Stimulated activated effector memory CD8-positive, alpha-beta T cell treated with anti-CD3 and anti-CD28 coated beads, Interleukin-12 subunit alpha, Interleukin-12 subunit beta, amount 100 ng/mL, for 72 hours (primary cell): Measurements from ENCODE around the gene GNAL.
"Not testable (repeated sequence)": the region's sequence is repeated elsewhere in the genome, so short reads cannot be mapped to it uniquely, and the experiment has no call there.

ENCODE experiments used
- ATAC-seq: fragments of 150-1000 bp; cut with Tn5 transposase; 2 replicates; pipeline ENCODE4 v1.10.0; 2021
- DNase-seq, 2 donors: peaks; one replicate each; pipeline ENCODE4 v3.0.0; 2021 to 2022; ENCODE audit warnings: low spot score in 2 of 2
- H3K27ac Mint-ChIP-seq: one replicate; pipeline ENCODE4 v1.8.0; 2022; ENCODE audit warnings: mild to moderate bottlenecking, mixed read lengths
- H3K36me3 Mint-ChIP-seq: one replicate; pipeline ENCODE4 v1.8.0; 2022; ENCODE audit warnings: mild to moderate bottlenecking, mixed read lengths
- H3K4me1 Mint-ChIP-seq: one replicate; pipeline ENCODE4 v1.8.0; 2022; ENCODE audit warnings: mixed read lengths
- H3K4me3 Mint-ChIP-seq: one replicate; pipeline ENCODE4 v1.8.0; 2022; ENCODE audit warnings: mild to moderate bottlenecking, mixed read lengths
- H3K9me3 Mint-ChIP-seq: one replicate; pipeline ENCODE4 v1.8.0; 2022; ENCODE audit warnings: mixed read lengths

GNAL gene

DNA sequence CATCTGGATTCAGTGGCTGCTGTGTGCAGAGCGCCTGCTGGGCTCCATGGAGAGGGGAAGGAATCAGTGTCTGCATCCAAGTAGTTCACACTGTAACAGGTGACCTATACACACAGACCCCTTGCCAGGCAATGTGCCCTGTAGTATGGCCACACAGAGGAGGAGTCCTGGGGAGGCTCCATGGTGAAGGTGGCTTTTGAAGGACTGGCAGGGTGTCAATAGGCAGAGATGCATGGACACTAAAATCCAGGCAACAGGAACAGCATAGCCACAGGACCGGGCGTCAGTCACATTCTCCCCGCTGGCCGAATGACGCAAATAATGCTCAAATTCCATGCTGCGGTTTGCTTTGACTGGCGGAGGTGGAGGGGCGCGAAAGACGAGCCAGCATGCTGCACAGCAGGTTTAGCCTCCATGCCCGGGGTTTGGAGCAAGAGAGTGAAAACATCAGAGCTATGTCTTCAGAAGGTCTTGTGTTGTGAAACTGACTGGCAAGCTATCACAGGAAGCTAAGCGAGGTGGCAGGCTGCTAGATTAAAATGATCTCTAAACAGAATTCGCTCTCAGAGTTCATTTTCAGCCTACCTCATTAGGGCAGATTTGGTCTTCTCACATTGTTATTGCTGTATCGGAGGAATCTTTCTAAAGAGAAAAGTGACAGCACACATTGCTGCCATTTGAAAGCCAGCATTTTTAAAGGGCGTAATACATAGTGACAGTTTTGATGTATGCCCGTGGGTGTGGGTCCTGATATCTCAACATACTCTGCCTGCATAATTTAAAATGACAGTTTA lies 161.0 kb downstream of the GNAL start:
- Mint-ChIP-seq H3K27ac (peak overlapping the region; percentile 99), H3K9me3 (no peaks in the 10 kb centered on the region), H3K4me1 (peaks cover 24% of the 10 kb centered on the region), H3K36me3 (peaks cover 42% of the 10 kb centered on the region), H3K4me3 (peak overlapping the region; percentile 98)
- DNase-seq = peak in 1 of 2 donors; percentile 65
- no peak for ATAC-seq

DNA sequence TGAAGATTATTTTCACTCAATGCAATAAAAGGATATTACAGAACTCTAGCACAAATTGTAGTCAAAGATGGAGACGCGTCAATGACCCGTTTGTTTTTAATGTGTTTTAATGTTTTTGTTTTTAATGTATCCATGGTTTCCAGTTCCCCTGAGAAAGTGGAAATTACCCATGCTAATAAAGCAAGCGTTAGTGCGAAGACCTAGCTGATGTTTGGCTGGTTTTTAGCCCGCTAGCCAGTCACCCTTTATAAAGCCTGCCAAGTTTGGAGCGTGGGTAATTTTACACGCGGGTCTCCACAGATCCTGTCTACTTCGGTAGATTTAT lies 161.7 kb downstream of the GNAL start:
- peak overlapping the region; percentile 99 for H3K27ac Mint-ChIP-seq
- DNase-seq = no peak
- H3K4me1 Mint-ChIP-seq = peaks cover 24% of the 10 kb centered on the region
- H3K9me3 Mint-ChIP-seq = no peaks in the 10 kb centered on the region
- H3K36me3 Mint-ChIP-seq = peaks cover 45% of the 10 kb centered on the region
- peak overlapping the region; percentile 98 for H3K4me3 Mint-ChIP-seq
- ATAC-seq = peak; percentile 57

DNA sequence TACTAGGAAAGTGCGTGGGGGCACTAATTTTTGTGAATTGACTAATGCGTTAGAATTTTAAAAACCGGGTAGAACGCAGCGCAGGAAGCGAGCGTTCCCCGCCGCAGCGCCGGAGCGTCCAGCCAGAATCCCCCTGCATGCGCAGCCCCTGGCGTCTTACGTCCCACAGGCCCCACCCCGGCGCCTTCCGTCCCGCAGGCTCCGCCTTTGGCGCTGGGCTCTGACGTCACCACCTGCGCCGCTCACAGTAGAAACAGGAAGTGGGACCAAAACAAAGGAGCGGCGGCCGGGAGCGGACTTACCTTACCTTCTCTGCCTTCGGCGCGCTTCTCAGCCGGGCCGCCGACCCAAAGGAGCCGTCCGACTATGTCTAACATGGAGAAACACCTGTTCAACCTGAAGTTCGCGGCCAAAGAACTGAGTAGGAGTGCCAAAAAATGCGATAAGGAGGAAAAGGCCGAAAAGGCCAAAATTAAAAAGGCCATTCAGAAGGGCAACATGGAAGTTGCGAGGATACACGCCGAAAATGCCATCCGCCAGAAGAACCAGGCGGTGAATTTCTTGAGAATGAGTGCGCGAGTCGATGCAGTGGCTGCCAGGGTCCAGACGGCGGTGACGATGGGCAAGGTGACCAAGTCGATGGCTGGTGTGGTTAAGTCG lies 162.2 kb downstream of the GNAL start, which contains the start of gene CHMP1B:
Gene CHMP1B, plus strand, starts transcription at position 268 of the 660 bp plus-strand sequence. Its CDS starts 99 bp downstream, at position 367.
- H3K27ac Mint-ChIP-seq = peak within 1 kb of the TSS; percentile 99
- peaks cover 45% of the 10 kb centered on the region for H3K36me3 Mint-ChIP-seq
- no peaks in the 10 kb centered on the region for H3K9me3 Mint-ChIP-seq

DNA sequence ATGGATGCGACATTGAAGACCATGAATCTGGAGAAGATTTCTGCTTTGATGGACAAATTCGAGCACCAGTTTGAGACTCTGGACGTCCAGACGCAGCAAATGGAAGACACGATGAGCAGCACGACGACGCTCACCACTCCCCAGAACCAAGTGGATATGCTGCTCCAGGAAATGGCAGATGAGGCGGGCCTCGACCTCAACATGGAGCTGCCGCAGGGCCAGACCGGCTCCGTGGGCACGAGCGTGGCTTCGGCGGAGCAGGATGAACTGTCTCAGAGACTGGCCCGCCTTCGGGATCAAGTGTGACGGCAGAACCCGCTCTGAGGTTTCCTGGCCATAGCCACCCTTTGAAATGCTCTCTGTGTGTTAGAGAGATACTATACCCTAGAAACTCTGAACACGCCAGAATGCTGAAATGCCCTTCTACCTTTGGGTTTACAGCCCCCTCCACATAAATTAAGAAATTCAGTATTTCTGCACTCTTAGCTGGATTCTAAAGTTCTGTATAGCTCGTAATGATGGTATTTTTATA lies 162.8 kb downstream of the GNAL start:
- DNase-seq (peak; percentile 33 to 71), ATAC-seq (peak; percentile 61)
- Mint-ChIP-seq H3K4me3 (peak overlapping the region; percentile 98), H3K9me3 (no peaks in the 10 kb centered on the region), H3K36me3 (peaks cover 45% of the 10 kb centered on the region), H3K4me1 (peaks cover 24% of the 10 kb centered on the region), H3K27ac (peak overlapping the region; percentile 99)

More for the DNA sequence above, 162.2 kb downstream of the GNAL start, which contains the start of gene CHMP1B:
- peak within 1 kb of the TSS; percentile 98 for H3K4me3 Mint-ChIP-seq
- H3K4me1 Mint-ChIP-seq = peaks cover 24% of the 10 kb centered on the region
- DNase-seq = peak; percentile 92 to 97
- ATAC-seq = peak; percentile 98

DNA sequence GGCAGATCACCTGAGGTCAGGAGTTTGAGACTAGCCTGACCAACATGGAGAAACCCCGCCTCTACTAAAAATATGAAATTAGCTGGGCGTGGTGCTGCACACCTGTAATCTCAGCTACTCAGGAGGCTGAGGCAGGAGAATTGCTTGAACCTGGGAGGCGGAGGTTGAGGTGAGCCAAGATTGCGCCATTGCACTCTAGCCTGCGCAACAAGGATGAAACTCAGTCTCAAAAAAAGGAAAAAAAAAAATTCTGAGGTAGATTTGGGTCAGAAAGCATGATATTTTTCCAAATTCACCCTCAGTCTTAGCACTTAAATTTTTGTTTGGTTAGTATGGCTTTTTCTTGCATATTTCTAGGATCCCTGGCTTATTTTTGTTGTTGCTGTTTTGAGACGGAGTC lies 165.5 kb downstream of the GNAL start:
- ATAC-seq, H3K4me3 Mint-ChIP-seq, H3K9me3 Mint-ChIP-seq, DNase-seq, H3K27ac Mint-ChIP-seq: not testable (repeated sequence)
- H3K36me3 Mint-ChIP-seq = peaks cover 45% of the 10 kb centered on the region
- peaks cover 20% of the 10 kb centered on the region for H3K4me1 Mint-ChIP-seq

DNA sequence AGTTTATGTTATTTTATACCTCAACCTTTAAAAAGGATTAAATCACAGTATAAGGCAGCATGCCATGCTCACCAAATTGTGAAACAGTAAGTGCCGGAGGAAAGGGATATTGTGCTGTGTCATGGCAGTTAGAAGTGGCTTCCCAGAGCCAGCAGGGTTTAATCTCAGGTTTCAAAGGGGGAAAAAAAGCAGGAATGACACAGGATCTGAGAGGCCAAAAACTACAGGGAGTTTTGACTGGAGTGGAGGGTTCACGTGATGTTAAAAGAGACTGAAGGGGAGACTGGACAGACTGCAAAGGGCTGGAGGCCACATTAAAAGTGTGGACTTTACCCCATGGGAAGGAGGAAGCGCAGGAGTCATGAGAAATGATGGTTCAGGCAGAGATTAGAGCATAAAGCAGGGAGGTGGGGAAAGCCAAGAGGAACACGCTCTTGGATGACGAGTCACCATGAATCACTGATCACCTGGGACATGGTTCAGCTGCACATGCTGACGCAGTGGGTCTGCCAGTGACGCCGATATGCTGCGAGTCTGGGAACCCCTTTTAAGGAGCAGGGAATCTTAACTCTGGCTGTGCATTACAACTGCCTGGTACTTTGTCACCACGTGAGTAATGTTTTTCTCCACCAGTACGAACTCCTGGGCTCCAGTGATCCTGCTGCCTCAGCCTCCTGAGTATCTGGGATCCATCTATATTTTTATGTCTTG lies 168.3 kb downstream of the GNAL start:
- Mint-ChIP-seq H3K4me3 (no peak overlapping the region), H3K4me1 (peaks cover 2% of the 10 kb centered on the region), H3K36me3 (peaks cover 25% of the 10 kb centered on the region), H3K27ac (no peak overlapping the region), H3K9me3 (no peaks in the 10 kb centered on the region)
- no peak for DNase-seq
- no peak for ATAC-seq

DNA sequence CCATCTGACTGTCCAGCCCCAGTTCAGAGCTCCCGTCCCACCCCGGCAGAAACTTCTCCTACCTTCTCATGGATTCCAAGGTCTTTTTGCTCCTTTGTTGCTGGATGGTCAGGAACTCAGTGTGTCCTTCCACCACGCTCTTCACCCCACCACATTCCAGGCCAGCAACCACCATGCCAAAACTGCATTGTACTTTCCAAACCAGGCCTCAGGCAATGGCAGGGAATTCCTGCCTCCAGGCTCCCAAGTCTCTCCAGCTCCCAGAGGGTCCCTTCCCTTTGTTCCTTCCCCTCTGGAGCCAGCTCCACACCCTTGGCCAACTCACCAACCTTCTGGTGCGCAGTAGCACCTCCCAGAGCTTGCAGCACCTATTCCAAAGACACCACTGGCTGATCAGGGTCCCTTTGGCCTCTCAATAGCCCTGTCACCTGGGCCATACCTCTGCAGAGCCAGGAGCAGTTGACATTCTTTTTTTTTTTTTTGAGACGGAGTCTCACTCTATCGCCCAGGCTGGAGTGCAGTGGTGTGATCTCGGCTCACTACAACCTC lies 170.3 kb downstream of the GNAL start:
- H3K4me3 Mint-ChIP-seq = no peak overlapping the region
- no peaks in the 10 kb centered on the region for H3K4me1 Mint-ChIP-seq
- no peak for DNase-seq
- H3K27ac Mint-ChIP-seq = peak overlapping the region; percentile 46
- H3K36me3 Mint-ChIP-seq = peaks cover 10% of the 10 kb centered on the region
- H3K9me3 Mint-ChIP-seq = no peaks in the 10 kb centered on the region
- ATAC-seq = no peak

DNA sequence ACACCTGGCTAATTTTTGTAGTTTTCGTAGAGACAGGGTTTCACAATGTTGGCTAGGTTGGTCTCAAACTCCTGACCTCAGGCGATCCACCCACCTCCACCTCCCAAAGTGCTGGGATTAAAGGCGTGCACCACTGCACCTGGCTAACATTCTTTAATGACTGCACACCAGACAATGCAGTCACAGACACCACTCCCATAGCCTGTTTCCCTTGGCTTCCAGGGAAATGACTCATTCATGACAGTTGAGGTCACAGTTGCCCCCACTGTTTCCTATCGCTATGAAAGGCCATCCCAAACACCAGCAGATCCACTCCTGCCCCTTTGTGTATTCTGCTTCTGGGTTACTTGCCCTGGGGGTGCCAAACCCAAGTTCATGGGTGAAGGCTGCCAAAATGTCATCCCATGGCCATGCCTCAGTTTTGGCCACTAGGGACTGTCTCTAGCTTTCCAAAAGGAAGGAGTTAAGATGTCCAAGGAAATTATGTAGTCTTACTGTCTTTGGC lies 170.9 kb downstream of the GNAL start:
- Mint-ChIP-seq H3K9me3 (no peaks in the 10 kb centered on the region), H3K36me3 (peaks cover 4% of the 10 kb centered on the region), H3K27ac (peak overlapping the region; percentile 46), H3K4me3 (no peak overlapping the region), H3K4me1 (no peaks in the 10 kb centered on the region)
- peak; percentile 67 for ATAC-seq
- no peak for DNase-seq

DNA sequence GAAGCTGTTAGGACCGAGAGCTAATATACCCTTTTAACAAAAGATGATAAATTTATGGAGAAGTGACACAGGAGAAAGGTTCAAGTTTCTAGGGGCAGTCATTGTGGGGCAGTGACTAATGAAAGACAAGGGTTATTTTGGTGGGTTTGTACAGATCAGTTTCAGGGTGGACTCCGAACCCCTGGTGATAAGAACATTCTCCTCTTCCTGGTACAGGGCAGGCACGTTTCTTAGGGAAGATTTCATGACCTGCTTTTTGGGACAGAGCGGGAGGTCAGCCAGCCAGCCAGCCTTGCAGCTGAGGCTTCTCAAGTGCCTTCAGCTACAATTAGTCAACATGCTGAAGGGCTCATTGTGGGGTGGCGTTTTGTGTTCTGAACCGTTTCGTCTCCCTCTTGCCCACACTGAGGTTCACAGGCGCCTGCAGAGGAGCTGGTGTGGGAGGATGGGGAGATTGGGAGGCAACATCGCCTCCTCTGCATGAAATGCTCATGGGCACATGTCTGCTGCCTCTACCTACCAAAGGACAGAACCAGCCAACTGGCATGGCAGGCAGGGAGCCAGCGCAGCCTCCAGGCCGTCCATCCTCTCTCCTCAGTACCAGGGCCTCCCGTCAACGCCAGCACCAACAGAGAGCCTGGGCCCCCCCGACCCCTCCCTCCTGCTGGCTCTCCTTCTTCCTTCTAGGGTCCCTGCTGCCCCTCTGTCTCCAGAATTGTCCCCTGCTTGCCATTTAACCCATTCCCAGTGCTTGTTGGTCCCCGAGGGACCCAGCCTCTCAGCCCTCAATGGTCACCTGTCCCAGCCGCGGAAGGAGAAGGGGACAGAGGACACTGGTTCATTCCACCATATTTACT lies 171.8 kb downstream of the GNAL start:
- no peaks in the 10 kb centered on the region for H3K9me3 Mint-ChIP-seq
- no peak for ATAC-seq
- H3K27ac Mint-ChIP-seq = no peak overlapping the region
- DNase-seq = no peak
- no peak overlapping the region for H3K4me3 Mint-ChIP-seq
- no peaks in the 10 kb centered on the region for H3K36me3 Mint-ChIP-seq
- H3K4me1 Mint-ChIP-seq = no peaks in the 10 kb centered on the region

DNA sequence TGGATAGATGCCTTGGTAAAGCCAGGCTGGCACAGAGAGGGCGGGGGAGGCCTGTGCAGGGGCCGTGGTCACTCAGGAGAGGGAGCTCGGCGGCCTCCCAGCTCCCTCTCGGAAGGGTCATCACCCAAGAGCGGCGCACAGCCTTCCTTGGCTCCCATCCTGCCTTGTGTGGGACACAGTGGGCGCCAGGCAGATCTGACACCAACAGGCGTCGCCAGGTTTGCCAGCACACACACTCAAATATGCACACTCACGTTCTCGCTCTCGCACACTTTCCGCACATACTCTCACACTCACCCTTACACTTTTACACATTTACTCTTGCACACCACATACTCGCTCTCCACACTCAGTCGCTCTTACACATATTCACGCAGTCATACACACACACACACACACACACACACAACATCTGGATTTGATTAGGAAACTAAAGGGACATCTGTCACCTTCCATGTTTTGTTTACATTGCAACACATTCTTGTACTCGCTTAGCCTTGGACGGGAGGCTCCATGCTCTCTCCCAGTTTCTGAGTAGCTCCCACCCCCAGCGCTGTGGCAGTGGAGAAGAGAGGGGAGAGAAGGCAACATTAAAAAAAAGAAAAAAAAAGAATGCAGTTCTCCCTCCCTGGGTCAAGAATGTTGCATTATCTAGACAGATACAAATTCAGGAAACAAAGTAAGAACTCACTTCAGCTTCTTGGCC lies 172.7 kb downstream of the GNAL start:
- H3K9me3 Mint-ChIP-seq = no peaks in the 10 kb centered on the region
- no peak overlapping the region for H3K4me3 Mint-ChIP-seq
- H3K4me1 Mint-ChIP-seq = no peaks in the 10 kb centered on the region
- no peak overlapping the region for H3K27ac Mint-ChIP-seq
- no peak for ATAC-seq
- H3K36me3 Mint-ChIP-seq = no peaks in the 10 kb centered on the region
- DNase-seq = no peak

DNA sequence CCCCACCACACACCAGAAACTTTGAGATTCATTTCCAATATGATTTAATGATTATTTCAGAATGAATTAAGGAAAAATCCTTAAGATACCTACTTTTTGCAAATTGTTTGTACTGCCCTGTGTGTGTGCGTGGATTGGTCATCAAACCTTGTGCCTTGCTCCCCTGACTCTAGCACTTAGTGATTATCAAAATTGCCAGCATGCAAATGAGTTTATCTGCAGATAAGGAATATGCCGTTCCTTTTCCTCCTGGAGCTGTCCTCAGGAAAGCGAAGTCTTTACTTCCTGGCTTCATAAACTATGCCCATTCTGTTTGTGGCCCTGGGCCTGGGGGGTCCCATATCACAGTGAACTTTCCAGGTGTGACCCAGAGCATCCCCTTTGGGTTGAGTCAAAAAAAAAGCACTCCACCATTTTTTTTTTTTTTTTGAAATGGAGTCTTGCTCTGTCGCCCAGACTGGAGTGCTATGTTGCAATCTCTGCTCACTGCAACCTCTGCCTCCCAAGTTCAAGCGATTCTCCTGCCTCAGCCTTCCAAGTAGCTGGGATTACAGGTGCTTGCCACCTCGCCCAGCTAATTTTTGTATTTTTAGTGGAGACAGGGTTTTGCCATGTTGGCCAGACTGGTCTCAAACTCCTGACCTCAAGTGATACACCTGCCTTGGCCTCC lies 173.5 kb downstream of the GNAL start:
- no peak overlapping the region for H3K27ac Mint-ChIP-seq
- H3K36me3 Mint-ChIP-seq = no peaks in the 10 kb centered on the region
- no peak for DNase-seq
- H3K4me1 Mint-ChIP-seq = no peaks in the 10 kb centered on the region
- no peak overlapping the region for H3K4me3 Mint-ChIP-seq
- no peak for ATAC-seq
- H3K9me3 Mint-ChIP-seq = no peaks in the 10 kb centered on the region

DNA sequence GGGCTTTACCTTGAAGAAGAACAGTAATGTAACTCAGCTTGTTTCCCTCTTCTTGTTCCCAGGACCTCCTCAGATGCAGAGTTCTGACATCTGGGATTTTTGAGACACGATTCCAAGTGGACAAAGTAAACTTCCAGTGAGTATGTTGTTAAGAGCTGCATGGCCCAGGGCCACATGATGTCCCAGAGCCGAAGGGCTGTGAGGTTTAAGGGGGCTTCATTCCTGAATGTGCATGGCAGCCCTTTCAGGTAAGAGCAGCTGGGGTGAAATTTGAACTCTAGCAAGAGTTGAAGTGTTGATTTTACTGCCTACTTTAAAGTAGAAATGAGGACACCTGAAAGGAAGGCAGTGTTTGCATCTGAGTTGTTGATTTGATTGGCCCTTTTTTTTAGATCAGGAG lies 175.4 kb downstream of the GNAL start:
- no peaks in the 10 kb centered on the region for H3K9me3 Mint-ChIP-seq
- DNase-seq (no peak), ATAC-seq (no peak)
- no peaks in the 10 kb centered on the region for H3K36me3 Mint-ChIP-seq
- H3K4me1 Mint-ChIP-seq = no peaks in the 10 kb centered on the region
- no peak overlapping the region for H3K27ac Mint-ChIP-seq
- H3K4me3 Mint-ChIP-seq = no peak overlapping the region

DNA sequence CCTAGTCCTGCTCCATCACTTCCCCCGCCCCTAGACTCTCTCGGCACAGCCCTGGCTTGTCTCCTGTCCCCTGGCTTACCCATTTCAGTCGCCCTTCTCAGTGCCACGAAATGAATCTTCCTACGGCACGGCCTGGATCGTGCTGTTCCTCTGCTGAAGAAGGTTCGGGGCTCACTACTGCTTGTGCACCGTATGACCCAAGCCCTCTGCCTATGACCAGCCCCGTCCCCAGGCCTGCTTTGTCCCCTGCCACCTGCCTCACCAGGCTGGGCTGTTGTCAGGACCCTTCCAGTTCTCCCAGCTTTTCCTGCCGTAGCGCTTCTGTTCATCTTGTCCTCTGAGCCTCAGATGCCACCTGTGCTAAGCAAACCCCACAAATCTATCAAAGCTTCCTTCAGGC lies 176.0 kb downstream of the GNAL start:
- Mint-ChIP-seq H3K27ac (no peak overlapping the region), H3K36me3 (no peaks in the 10 kb centered on the region), H3K4me1 (no peaks in the 10 kb centered on the region), H3K9me3 (no peaks in the 10 kb centered on the region), H3K4me3 (no peak overlapping the region)
- ATAC-seq = peak; percentile 24
- no peak for DNase-seq
